Activated naive CD8-positive, alpha-beta T cell treated with anti-CD3 and anti-CD28 coated beads, Interleukin-2, amount 50 U/mL, for 24 hours (primary cell): Measurements from ENCODE around the gene TTLL11.
"Not testable (repeated sequence)": the region's sequence is repeated elsewhere in the genome, so short reads cannot be mapped to it uniquely, and the experiment has no call there.

Experiments used
- ATAC-seq: fragments of 150-1000 bp; cut with Tn5 transposase; one replicate; pipeline ENCODE4 v1.10.0; 2021
- DNase-seq: peaks from one replicate; pipeline ENCODE4 v3.0.0; 2021
- H3K27ac Mint-ChIP-seq: one replicate; pipeline ENCODE4 v1.8.0; 2021; ENCODE audit warnings: mild to moderate bottlenecking, mixed read lengths
- H3K27me3 Mint-ChIP-seq: one replicate; pipeline ENCODE4 v1.8.0; 2021; ENCODE audit warnings: mixed read lengths
- H3K36me3 Mint-ChIP-seq: one replicate; pipeline ENCODE4 v1.8.0; 2021; ENCODE audit warnings: low read depth, mixed read lengths
- H3K4me1 Mint-ChIP-seq: one replicate; pipeline ENCODE4 v1.8.0; 2021; ENCODE audit warnings: mixed read lengths
- H3K4me3 Mint-ChIP-seq: one replicate; pipeline ENCODE4 v1.8.0; 2021; ENCODE audit warnings: mild to moderate bottlenecking, moderate library complexity, mixed read lengths
- H3K9me3 Mint-ChIP-seq: one replicate; pipeline ENCODE4 v1.8.0; 2021; ENCODE audit warnings: mixed read lengths

TTLL11 gene

DNA sequence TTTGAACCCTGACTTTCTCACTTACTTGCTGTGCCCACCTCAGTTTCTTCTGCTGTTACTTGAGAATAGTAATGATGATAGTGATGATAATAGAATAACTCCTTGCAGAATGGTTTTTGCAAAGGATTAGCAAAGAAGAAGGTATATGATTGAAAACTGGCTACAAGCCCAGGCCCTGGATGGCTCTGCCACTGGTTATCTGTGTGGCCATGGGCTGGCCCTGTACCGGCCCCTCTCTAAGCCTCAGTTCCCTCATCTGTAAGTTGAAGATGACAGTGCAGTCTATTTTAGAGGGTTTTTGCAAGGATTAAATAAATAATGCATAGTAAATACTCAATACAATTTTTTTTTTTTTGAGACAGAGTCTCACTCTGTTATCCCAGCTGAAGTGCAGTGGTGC lies 6.2 kb downstream of the TTLL11 start:
- ATAC-seq (no peak), DNase-seq (no peak)
- no peaks in the 10 kb centered on the region for H3K27me3 Mint-ChIP-seq
- no peak overlapping the region for H3K27ac Mint-ChIP-seq
- H3K9me3 Mint-ChIP-seq: no peaks in the 10 kb centered on the region
- H3K4me1 Mint-ChIP-seq: peaks cover 25% of the 10 kb centered on the region
- H3K4me3 Mint-ChIP-seq: no peak overlapping the region
- peaks cover 1% of the 10 kb centered on the region for H3K36me3 Mint-ChIP-seq

DNA sequence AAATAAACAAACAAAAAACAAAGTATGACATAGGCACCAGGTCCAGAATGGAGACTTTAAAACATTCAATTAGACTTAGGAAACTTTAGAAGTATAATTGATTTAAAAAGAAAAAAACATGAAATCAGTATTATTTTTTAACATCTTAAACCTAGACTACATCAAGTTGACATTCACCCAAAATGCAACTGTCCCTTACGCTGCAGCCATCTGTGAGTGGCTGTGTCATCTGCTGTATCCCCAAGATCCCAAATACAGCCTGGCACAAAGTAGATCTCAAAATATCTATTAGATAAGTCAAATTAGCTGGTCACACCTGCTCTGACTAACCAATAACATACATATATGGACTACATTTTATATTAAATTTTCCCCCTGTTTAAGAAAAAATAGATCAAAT lies 7.8 kb downstream of the TTLL11 start:
- H3K27me3 Mint-ChIP-seq: no peaks in the 10 kb centered on the region
- peaks cover 11% of the 10 kb centered on the region for H3K4me1 Mint-ChIP-seq
- H3K9me3 Mint-ChIP-seq: no peaks in the 10 kb centered on the region
- no peak overlapping the region for H3K27ac Mint-ChIP-seq
- no peak for DNase-seq
- no peaks in the 10 kb centered on the region for H3K36me3 Mint-ChIP-seq
- ATAC-seq: no peak
- H3K4me3 Mint-ChIP-seq: no peak overlapping the region

DNA sequence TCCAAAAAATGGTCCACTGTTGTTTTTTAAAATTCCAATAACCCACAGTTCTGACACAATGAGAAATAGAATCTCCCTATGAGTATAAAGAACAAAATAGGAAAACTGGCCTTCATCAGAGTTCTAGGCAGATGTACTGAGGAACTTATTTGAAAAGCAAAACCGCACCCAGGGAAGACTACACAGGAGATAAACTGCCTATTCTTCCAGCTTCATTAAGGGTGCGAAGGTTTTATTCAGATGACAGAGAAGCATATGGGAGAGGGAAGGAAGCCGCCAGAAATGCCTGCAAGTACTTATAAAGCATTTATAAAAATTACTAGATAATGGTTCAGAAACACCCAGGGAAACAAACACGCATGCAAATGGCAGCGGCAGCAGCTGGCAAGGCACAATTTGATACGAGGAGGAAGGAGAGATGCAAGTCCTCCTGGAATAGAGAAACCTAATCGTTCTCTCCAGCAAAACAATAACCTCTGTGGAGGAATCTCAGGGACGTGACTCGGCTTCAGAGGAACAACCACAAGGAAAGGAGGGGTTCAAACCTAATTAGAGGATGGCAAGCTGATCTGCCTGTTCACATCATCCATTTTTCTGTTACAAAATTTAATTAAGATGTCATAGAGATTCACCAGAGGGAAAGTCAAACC lies 9.0 kb downstream of the TTLL11 start:
- Mint-ChIP-seq H3K27ac (no peak overlapping the region), H3K9me3 (no peaks in the 10 kb centered on the region), H3K36me3 (no peaks in the 10 kb centered on the region), H3K4me1 (peaks cover 8% of the 10 kb centered on the region), H3K4me3 (no peak overlapping the region), H3K27me3 (no peaks in the 10 kb centered on the region)
- ATAC-seq (no peak), DNase-seq (no peak)

DNA sequence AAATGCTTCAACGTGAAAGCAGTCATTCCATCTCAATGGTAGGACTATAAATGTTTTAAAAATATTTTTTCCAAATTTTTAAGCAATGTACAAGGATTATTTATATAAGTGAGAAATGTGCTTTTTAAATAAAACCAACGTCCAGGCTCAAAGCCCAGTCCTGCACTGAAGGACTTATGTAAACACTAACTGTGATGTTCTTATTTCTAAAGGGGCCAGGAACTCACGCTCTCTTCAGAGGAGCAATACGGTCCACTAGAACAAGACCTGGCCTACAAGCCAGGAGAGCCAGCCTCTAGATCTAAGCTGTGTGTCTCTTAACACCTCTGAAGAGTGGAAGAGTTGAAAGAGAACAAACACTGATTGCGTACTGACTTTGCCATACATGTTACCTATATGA lies 12.1 kb downstream of the TTLL11 start:
- Mint-ChIP-seq H3K9me3 (peaks cover 16% of the 10 kb centered on the region), H3K4me3 (no peak overlapping the region), H3K4me1 (peaks cover 14% of the 10 kb centered on the region), H3K27me3 (no peaks in the 10 kb centered on the region), H3K27ac (no peak overlapping the region), H3K36me3 (peaks cover 14% of the 10 kb centered on the region)
- ATAC-seq (no peak), DNase-seq (no peak)

DNA sequence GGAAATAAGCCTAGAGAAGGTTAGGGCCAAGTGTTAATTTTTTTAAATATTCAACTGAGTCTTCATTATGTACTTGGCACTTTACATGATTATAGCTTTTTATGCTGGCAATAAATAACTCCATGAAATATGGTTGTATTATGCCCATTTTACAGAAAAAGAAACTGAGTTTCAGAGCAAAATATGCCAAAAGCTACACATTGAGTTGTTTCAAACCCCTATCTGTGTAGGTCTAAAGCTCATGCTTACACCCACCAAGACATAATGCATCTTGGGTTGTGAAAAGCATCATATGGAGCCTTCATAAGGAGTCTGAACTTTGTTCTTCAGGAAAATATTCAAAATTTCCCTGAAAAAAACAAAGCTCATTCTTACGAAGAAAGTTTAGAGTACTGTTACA lies 14.6 kb downstream of the TTLL11 start:
- no peak overlapping the region for H3K27ac Mint-ChIP-seq
- peaks cover 16% of the 10 kb centered on the region for H3K9me3 Mint-ChIP-seq
- H3K27me3 Mint-ChIP-seq: no peaks in the 10 kb centered on the region
- DNase-seq (no peak), ATAC-seq (no peak)
- H3K4me1 Mint-ChIP-seq: peaks cover 10% of the 10 kb centered on the region
- H3K36me3 Mint-ChIP-seq: peaks cover 15% of the 10 kb centered on the region
- H3K4me3 Mint-ChIP-seq: no peak overlapping the region

DNA sequence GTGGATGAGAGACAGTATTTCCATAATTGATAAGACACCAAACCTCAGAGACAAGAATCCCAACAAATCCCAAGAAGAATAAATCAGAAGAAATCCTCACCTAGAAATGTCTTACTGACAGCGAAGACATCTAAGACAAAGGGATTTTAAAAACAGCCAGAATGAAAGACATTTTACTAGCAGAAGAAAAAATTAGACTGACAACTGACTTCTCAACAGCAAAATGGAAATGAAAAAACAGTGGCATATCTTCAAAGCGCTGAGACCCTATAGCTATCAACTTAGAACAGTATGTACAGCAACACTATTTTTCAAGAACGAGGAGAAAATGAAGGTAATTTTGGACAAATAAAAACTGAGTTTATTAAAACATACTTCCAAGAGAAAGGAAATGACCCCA lies 16.3 kb downstream of the TTLL11 start:
- peaks cover 16% of the 10 kb centered on the region for H3K9me3 Mint-ChIP-seq
- ATAC-seq (no peak), DNase-seq (no peak)
- peaks cover 6% of the 10 kb centered on the region for H3K4me1 Mint-ChIP-seq
- no peaks in the 10 kb centered on the region for H3K27me3 Mint-ChIP-seq
- no peak overlapping the region for H3K4me3 Mint-ChIP-seq
- peaks cover 15% of the 10 kb centered on the region for H3K36me3 Mint-ChIP-seq
- H3K27ac Mint-ChIP-seq: no peak overlapping the region

DNA sequence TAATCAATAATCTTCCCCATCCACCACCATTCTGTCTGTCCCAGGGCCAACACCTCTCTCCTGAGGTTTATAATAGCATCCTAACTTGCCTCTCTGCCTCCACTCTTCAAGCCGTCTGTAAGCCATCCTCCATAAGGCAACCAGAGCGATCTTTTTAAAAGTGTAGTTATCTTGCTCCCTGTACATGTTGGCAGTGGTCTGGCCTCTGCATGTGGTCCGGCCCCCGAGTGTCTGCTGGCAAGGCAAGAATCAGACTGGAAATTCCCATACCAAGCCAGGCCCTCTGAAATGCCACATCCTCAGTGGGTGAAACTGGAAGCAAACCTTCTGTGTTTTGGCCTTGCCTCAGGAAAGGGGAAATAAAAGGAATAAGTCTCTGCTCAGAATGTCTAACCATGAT lies 17.0 kb downstream of the TTLL11 start:
- no peak overlapping the region for H3K27ac Mint-ChIP-seq
- no peak overlapping the region for H3K4me3 Mint-ChIP-seq
- H3K4me1 Mint-ChIP-seq: peaks cover 6% of the 10 kb centered on the region
- ATAC-seq (no peak), DNase-seq (no peak)
- peaks cover 15% of the 10 kb centered on the region for H3K36me3 Mint-ChIP-seq
- no peaks in the 10 kb centered on the region for H3K27me3 Mint-ChIP-seq
- peaks cover 16% of the 10 kb centered on the region for H3K9me3 Mint-ChIP-seq

DNA sequence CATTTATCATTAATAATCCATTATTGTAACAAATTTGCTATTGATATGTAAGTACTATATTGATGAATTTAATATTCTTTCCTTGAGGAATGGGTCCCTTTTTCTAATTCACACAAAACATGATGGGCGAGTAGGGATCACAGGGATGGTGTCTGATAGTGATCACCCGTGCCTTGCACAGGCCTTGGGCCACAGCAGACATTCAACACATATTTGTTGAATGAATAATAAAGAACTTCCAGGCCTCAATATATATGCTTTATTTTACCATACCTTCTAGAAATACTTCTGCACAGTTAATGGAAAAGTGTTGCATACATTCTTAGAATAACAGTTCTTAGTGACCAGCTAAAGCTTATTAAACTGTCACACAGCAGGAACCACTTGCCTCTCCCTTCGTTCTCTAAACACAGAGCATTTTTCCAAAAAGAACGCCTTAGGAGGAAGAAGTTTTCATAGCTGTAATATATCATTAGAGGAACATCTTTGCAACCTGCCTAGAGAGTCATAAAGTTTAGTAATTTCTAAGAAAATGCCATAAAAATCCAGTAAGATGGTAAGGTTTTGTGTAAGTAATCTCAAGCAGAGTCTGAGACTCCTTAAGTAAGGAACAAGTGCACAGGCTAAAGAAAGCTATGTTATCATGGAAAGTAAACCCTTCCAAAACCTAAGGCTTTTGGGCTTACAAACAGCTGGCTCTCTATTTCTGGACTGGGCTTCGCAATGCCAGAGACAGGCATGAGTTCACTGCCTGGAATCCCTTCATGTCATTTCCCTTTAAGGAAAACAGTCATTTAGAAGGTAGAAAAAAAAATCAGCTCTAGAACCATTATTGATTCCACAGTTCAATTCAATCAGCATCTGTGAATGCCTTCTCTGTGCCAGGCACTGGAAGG lies 17.7 kb downstream of the TTLL11 start:
- ATAC-seq: no peak
- H3K4me3 Mint-ChIP-seq: no peak overlapping the region
- peaks cover 16% of the 10 kb centered on the region for H3K9me3 Mint-ChIP-seq
- no peak overlapping the region for H3K27ac Mint-ChIP-seq
- DNase-seq: no peak
- H3K27me3 Mint-ChIP-seq: no peaks in the 10 kb centered on the region
- H3K36me3 Mint-ChIP-seq: peaks cover 15% of the 10 kb centered on the region
- H3K4me1 Mint-ChIP-seq: peaks cover 6% of the 10 kb centered on the region

DNA sequence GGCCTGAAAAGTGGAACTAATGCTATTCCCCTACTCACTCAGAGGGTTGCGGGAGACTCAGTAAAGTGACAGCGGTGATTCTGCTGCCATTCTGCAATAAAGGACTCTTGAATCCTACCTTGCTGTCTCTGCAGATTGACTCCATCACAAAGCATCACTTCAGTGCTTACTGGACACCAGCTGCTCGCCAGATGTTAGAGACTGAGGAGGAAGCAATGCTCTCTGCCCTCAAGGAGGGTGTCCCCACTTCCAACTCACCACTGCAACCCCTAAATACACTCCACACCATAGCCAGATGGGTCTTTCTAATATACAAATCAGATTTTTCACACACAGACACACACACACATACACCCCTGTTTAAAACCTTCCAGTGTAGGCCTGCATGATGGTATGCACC lies 21.4 kb downstream of the TTLL11 start:
- peaks cover 4% of the 10 kb centered on the region for H3K9me3 Mint-ChIP-seq
- H3K27ac Mint-ChIP-seq: no peak overlapping the region
- DNase-seq: no peak
- no peak overlapping the region for H3K4me3 Mint-ChIP-seq
- H3K27me3 Mint-ChIP-seq: no peaks in the 10 kb centered on the region
- peaks cover 6% of the 10 kb centered on the region for H3K4me1 Mint-ChIP-seq
- peaks cover 11% of the 10 kb centered on the region for H3K36me3 Mint-ChIP-seq
- ATAC-seq: no peak

DNA sequence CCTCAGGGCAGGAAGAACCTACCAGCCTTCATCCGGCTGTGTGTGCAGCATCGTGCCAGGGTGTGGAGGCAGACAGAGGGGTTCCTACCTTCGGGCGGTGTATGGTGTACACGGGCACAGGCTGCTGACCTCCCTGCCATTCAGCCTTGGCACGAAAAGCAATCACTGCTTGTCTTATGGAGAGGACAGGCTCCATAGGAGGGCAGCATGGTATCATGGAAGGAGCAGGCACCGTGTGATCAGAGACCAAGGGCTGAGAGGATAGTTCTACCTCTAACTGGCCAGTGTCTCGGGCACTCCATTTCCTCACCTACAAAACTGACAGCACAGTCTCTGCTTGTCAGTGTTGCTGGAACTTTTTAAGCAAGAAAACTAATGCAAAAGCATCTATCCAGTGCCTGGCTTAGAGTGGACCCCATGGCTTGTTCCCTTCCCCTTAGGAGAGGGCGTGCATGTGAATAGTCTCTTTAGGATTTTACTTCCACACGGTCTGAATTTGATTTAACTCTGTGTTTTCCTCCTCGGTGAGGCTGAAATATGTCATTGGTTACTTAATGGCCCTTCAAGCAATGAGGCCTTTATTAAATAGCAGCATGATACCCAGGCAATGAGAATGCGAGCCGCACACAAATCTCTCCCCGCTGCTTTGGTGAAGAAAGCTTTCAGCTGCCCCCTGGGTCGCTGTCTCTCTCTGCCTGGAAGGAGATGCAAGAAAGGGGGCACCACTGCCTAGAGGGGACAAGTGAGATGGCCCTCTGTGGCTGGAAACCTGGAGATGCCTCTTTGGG lies 22.2 kb downstream of the TTLL11 start:
- ATAC-seq (no peak), DNase-seq (no peak)
- peaks cover 4% of the 10 kb centered on the region for H3K36me3 Mint-ChIP-seq
- H3K27ac Mint-ChIP-seq: no peak overlapping the region
- H3K4me3 Mint-ChIP-seq: no peak overlapping the region
- peaks cover 3% of the 10 kb centered on the region for H3K4me1 Mint-ChIP-seq
- H3K27me3 Mint-ChIP-seq: no peaks in the 10 kb centered on the region
- no peaks in the 10 kb centered on the region for H3K9me3 Mint-ChIP-seq

DNA sequence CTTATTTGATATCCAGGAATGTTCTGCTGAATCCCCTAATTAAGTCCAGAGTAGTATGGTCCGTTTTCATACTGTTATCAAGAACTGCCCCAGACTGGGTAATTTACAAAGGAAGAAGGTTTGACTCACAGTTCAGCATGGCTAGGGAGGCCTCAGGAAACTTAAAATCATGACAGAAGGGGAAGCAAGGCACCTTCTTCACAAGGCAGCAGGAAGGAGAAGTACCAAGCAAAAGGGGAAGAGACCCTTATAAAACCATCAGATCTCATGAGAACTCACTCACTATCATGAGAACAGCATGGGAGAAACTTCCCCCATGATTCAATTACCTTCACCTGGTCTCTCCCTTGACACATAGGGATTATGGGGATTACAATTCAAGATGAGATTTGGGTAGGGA lies 26.4 kb downstream of the TTLL11 start:
- not testable (repeated sequence) for H3K36me3 Mint-ChIP-seq, H3K4me3 Mint-ChIP-seq, DNase-seq, ATAC-seq, H3K4me1 Mint-ChIP-seq, H3K27me3 Mint-ChIP-seq, H3K9me3 Mint-ChIP-seq, H3K27ac Mint-ChIP-seq

DNA sequence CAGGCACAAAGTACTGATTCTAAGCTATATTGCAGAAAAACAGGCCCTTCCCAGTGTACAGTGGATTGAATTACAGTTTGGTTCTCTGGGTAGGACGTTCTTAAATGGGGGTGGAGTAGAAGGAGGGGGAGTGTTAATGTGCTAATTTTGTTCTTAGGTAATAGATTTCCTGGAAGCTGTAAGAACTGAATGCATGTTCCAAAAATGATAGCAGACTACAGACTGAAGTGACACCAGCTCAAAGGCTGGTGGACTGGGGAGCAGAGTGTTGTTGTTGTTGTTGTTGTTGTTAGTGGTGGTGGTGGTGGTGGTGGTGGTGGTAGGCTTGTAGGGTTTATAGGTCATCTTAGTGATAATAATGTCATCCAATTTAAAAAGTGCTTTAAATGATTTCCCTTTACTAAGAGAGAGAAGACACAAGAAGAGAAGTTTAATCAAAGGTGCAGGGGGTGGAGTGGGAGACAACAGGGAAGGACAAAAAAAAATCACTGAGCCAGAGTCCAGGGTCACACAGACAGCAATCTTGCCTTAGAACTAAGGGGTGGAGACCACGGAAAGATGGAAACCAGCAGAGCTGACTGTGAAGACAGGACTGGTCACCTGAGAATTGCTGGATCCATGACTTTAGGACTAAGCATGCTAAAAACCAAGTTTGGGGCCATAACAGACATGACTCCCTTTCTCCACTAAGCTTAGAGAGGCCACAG lies 27.0 kb downstream of the TTLL11 start:
- H3K27ac Mint-ChIP-seq: no peak overlapping the region
- H3K27me3 Mint-ChIP-seq: no peaks in the 10 kb centered on the region
- H3K36me3 Mint-ChIP-seq: peaks cover 6% of the 10 kb centered on the region
- ATAC-seq (no peak), DNase-seq (no peak)
- H3K4me1 Mint-ChIP-seq: peaks cover 5% of the 10 kb centered on the region
- H3K4me3 Mint-ChIP-seq: no peak overlapping the region
- no peaks in the 10 kb centered on the region for H3K9me3 Mint-ChIP-seq

DNA sequence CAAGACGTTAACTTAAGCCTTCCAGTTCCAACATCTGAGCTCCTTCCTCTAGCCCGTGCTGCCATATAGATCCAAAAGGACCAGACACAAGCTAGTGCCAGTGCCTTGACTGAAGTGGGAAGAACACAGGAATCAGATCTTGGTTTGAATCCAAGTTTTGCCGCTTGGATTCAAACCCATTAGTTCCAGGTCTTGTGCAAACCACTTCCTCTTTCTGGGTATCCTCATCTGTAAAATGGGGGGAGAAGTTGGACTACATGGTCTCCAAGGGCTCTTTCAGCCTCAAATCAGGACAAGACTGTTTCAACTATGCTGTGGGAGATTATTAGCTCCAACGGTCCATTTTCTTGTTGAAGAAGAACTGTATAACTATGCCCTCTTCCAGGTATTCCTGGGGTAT lies 32.6 kb downstream of the TTLL11 start:
- Mint-ChIP-seq H3K27ac (no peak overlapping the region), H3K27me3 (no peaks in the 10 kb centered on the region), H3K36me3 (peaks cover 4% of the 10 kb centered on the region), H3K4me1 (no peaks in the 10 kb centered on the region), H3K4me3 (no peak overlapping the region), H3K9me3 (no peaks in the 10 kb centered on the region)
- no peak for ATAC-seq
- no peak for DNase-seq

DNA sequence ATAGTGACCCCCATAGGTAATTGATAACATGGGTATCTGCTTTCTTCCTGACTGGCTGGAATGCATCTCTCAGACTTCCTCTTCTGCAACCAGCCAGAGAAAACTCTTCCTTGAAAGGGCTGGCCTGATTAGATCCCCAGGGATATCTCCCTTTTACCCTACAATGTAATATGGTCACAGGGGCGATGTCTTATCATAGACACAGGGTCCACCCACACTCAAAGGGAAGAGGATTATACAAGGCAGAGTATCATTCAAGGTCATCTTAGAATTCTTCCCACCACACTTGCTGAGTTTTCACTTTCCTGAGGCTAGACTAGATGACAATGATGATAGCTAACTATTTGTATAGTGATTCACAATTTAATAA lies 33.2 kb downstream of the TTLL11 start:
- no peaks in the 10 kb centered on the region for H3K9me3 Mint-ChIP-seq
- H3K27ac Mint-ChIP-seq: no peak overlapping the region
- ATAC-seq (no peak), DNase-seq (no peak)
- no peak overlapping the region for H3K4me3 Mint-ChIP-seq
- peaks cover 4% of the 10 kb centered on the region for H3K36me3 Mint-ChIP-seq
- H3K4me1 Mint-ChIP-seq: no peaks in the 10 kb centered on the region
- H3K27me3 Mint-ChIP-seq: no peaks in the 10 kb centered on the region
